A549 treated with CORT108297 at 1 μM for 4 hours (cell line): ENCODE measurements around the gene TRANK1. TPM values are rescaled to one million over a fixed set of nuclear protein-coding genes. Genes with fewer than 3 reads are reported as not detected.

ENCODE experiments used
- total RNA-seq: library from RNA; stranded (reverse); fragments of 200-300 nt; extraction: Qiagen RNA extraction; gene quantifications from 5 replicates; pipeline ENCODE4 v1.2.3, GENCODE V29; 2022

Gene TRANK1
- total RNA-seq = 1.2 to 2.8 TPM (median 1.9 TPM) in 5 replicates

DNA sequence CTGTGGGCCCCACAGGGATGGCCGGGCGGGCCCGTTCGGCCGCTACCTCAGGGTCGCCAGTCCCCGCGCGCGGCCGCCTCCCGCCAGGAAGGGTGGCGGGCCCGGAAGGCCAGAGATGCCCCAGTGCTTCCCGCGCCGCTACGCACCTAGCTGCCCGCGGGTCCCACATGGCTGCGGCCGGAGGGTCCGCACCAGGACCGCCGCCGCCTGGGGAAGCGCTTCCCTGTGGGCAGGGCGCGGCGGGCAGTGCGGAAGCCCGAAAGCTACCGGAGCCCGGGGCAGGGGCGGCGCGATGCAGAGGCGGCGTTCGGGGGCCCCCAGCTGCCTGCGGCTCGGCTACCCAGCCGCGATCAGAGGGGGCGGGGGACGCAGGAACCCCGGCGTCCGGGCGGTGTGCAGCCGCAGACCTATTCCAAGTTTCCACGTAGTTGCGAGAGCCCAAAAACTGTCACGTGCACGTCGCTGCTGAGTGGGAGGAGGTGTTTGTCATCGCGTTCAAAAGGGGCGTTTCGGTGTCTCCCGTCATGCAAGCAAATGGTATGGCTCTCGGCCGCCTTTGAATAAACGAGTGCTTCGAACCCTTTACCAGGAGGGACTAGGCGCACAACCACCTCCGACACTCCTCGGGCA lies at the start of gene TRANK1:
Gene TRANK1 (minus strand): TSS at position 414 of the 630 bp plus-strand sequence. CDS start 245 bp downstream, at position 169.

GRCh38 chr3:36993326-36994283 lies 48.8 kb upstream of the TRANK1 start, which contains the start of gene MLH1:
TSS of gene MLH1 (plus strand) at chr3:36993518. CDS start at chr3:36993548, 30 bp downstream.

DNA sequence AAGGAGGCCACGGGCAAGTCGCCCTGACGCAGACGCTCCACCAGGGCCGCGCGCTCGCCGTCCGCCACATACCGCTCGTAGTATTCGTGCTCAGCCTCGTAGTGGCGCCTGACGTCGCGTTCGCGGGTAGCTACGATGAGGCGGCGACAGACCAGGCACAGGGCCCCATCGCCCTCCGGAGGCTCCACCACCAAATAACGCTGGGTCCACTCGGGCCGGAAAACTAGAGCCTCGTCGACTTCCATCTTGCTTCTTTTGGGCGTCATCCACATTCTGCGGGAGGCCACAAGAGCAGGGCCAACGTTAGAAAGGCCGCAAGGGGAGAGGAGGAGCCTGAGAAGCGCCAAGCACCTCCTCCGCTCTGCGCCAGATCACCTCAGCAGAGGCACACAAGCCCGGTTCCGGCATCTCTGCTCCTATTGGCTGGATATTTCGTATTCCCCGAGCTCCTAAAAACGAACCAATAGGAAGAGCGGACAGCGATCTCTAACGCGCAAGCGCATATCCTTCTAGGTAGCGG lies 48.0 kb upstream of the TRANK1 start, which contains the start of gene EPM2AIP1:
Gene EPM2AIP1 (minus strand): TSS at position 326 of the 520 bp plus-strand sequence. CDS start 54 bp downstream, at position 272.

Other genes with a start within 250 kb of the TRANK1 start
- gene DCLK3, start 180.5 kb downstream of the TRANK1 start, total RNA-seq = 0.01 TPM in 1 of 5 replicates, not detected in the others
- gene EPM2AIP1, start 48.1 kb upstream of the TRANK1 start, total RNA-seq = 4.5 to 5.9 TPM (median 5.4 TPM) in 5 replicates
- 30.8 to 40.5 TPM (median 31.8 TPM) in 5 replicates for gene MLH1, start 48.5 kb upstream of the TRANK1 start, total RNA-seq
- gene LRRFIP2, start 229.5 kb upstream of the TRANK1 start, total RNA-seq = 50.1 to 63.3 TPM (median 51.2 TPM) in 5 replicates